Thoracic aorta (tissue), 2 donors: Measurements from ENCODE around the gene CRADD. TPM values are rescaled to one million over a fixed set of nuclear protein-coding genes. Genes with fewer than 3 reads are reported as not detected.

Experiments used
- ATAC-seq: fragments of 150-250 bp; one replicate; pipeline ENCODE4 v1.8.0; 2017; ENCODE audit warnings: low read depth; ENCODE audit not compliant: insufficient number of reproducible peaks, low FRiP score
- DNase-seq: peaks from one replicate; pipeline ENCODE4 v3.0.0-alpha.2; 2020; ENCODE audit warnings: low spot score
- H3K27ac ChIP-seq, 2 donors: fragments of 200-600 bp; sonication (generic); 1 replicate in 1 of 2; 2 replicates in 1 of 2; pipeline ENCODE4 v1.5.1; 2016; ENCODE audit warnings: mild to moderate bottlenecking in 2 of 2, moderate library complexity in 2 of 2
- H3K27me3 ChIP-seq: fragments of 200-600 bp; sonication (generic); replicated peaks from 2 replicates; pipeline ENCODE4 v1.6.0; 2016; ENCODE audit warnings: mild to moderate bottlenecking; ENCODE audit not compliant: insufficient read depth
- H3K36me3 ChIP-seq: fragments of 200-600 bp; sonication (generic); one replicate; pipeline ENCODE4 v1.5.1; 2016
- H3K4me1 ChIP-seq, 2 donors: fragments of 200-600 bp; sonication (generic); 1 replicate in 1 of 2; 2 replicates in 1 of 2; pipeline versions ENCODE4 v1.5.1 to v1.6.0; 2016; ENCODE audit warnings: low read depth in 2 of 2, mild to moderate bottlenecking in 1 of 2; ENCODE audit not compliant: control insufficient read depth in 1 of 2
- H3K4me3 ChIP-seq: fragments of 200-600 bp; sonication (generic); 2 replicates; pipeline ENCODE4 v1.5.1; 2016; ENCODE audit warnings: mild to moderate bottlenecking
- H3K9me3 ChIP-seq: fragments of 200-600 bp; sonication (generic); 2 replicates; pipeline ENCODE4 v1.5.1; 2016
- total RNA-seq, 2 donors: library from RNA; depleted of rRNA; stranded (reverse); fragments of >200 nt; gene quantifications; one replicate each; pipeline versions ENCODE4 v1.1.0 to v1.2.3, GENCODE V29; 2016
- TF ChIP-seq, protein P1 (sequence below): fragments of 200-600 bp; sonication (generic); IDR thresholded peaks from one replicate; pipeline ENCODE4 v1.5.1; 2019; ENCODE audit warnings: antibody characterized with exemption

Gene CRADD
- total RNA-seq, 2 donors from 2014 or later: 33.0 to 57.9 TPM

DNA sequence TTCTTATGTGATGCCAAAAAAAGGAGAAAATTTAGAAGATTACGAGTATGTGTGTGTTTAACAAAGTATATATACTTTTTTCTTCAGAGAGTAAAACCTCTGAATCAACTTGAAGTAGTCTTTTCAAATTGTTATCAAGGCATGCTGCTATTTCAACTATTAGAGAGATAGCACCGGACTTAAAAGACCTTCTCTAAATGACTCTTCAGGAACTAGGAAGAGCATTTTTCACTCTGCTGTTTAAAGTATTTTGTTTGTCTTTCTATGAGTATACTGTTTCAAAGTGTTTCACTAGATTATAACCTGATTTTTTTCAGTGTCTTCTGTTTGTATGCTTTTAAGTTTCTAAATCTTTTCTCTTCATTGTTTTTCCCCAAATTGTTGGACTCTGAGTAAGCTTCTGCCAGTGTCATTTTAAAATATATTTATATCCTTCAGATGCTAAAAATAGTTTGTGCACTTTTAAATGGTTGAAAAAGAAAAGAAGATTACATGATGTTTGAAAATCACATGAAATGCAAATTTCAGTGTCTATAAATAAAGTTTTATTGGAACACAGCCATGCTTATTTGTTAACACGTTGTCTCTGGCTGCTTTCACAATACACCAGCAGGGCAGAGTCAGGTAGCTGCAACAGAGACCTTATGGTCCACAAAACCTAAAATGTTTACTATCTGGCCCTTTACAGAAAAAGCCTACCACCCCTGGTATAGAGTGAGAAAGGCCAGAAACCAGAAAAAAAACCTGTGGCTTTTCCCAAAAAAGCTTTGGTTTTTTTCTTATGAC lies 21.3 kb downstream of the CRADD start:
- Histone ChIP-seq H3K4me3 (peak overlapping the region; percentile 36), H3K9me3 (no peaks in the 10 kb centered on the region), H3K36me3 (no peaks in the 10 kb centered on the region), H3K27me3 (no peaks in the 10 kb centered on the region), H3K27ac (peak overlapping the region; percentile 31 to 87), H3K4me1 (peaks cover 34 to 56% of the 10 kb centered on the region in 2 donors)
- TF ChIP-seq, protein P1, sequence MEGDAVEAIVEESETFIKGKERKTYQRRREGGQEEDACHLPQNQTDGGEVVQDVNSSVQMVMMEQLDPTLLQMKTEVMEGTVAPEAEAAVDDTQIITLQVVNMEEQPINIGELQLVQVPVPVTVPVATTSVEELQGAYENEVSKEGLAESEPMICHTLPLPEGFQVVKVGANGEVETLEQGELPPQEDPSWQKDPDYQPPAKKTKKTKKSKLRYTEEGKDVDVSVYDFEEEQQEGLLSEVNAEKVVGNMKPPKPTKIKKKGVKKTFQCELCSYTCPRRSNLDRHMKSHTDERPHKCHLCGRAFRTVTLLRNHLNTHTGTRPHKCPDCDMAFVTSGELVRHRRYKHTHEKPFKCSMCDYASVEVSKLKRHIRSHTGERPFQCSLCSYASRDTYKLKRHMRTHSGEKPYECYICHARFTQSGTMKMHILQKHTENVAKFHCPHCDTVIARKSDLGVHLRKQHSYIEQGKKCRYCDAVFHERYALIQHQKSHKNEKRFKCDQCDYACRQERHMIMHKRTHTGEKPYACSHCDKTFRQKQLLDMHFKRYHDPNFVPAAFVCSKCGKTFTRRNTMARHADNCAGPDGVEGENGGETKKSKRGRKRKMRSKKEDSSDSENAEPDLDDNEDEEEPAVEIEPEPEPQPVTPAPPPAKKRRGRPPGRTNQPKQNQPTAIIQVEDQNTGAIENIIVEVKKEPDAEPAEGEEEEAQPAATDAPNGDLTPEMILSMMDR: no peak
- no peak for ATAC-seq
- DNase-seq: no peak

DNA sequence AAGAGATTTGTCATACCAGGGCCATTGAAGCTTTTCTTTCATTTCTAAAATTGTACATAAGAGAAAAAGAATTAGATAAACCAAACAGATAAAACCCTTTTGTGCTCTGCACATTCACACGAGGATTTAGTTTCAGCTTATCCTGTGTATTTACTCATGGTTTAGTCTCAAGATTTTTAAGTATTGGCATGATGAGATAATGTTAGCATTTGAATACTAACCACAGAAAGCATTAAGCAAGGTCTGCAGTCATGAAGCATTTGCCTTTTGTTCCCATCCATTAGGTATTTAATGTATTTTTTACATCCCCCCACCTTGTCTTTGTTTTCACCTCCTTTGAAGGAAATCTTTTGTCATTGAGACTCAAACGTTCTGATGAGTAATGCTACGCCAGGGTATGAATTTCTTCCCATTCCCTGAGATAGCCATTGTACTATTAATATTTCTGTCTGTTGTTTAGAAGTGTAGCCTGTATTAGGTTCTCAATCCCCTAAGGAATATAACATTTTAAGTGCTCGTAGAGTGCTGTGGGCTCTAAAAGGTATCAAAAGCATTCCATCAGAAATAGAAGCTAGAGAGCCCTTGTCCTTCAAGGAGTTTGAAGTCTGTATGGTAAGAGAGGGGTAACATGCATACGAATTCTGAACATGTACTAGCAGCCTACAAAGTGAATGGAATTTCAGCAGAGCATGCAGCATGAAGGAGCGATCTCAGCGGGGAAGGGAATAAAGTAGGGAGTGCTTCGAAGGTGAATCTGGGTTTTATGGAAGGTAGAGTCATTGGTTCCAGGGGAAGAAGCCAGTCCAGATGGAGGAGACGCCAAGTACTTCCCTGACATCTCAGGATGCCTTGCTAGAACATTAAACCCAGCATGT lies 22.3 kb downstream of the CRADD start:
- Histone ChIP-seq H3K4me3 (peak overlapping the region; percentile 36), H3K9me3 (no peaks in the 10 kb centered on the region), H3K27ac (peak overlapping the region; percentile 31 to 87), H3K36me3 (no peaks in the 10 kb centered on the region), H3K4me1 (peaks cover 37 to 66% of the 10 kb centered on the region in 2 donors), H3K27me3 (no peaks in the 10 kb centered on the region)
- DNase-seq (no peak), ATAC-seq (no peak)
- TF ChIP-seq, protein P1: no peak

DNA sequence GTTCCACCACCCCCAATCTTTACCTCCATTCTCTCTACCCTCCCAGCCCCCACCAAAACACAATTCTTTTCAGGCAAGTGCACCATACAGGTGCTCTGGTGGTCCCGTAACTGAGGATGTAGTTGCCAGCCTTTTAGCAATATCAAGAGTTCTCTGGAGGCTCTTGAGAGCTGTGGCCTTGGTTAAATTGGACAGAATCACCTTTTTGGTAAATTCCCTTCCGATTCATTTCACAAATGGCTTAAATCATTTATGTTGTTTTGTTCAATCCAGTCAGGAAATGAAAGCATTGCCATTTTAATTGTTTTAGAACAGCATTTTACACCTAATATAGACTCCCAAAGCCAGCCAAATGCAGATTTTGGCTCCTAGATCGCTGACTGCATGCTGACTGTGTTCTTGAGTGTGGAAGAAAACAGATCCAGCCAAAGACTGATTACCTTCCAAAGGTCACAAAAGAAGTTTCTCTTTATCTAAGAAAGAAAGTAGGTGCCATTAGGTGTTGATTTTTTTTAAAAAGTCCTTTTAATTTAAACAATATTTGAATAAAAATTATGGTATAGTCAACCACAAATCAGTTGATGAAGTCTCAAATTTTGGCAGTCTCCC lies 25.6 kb downstream of the CRADD start:
- TF ChIP-seq, protein P1: no peak
- peaks cover 59 to 95% of the 10 kb centered on the region in 2 donors for H3K4me1 ChIP-seq
- no peaks in the 10 kb centered on the region for H3K9me3 ChIP-seq
- DNase-seq: no peak
- peak overlapping the region; percentile 69 to 87 for H3K27ac ChIP-seq
- no peaks in the 10 kb centered on the region for H3K36me3 ChIP-seq
- ATAC-seq: no peak
- H3K27me3 ChIP-seq: no peaks in the 10 kb centered on the region
- peak overlapping the region; percentile 36 for H3K4me3 ChIP-seq

DNA sequence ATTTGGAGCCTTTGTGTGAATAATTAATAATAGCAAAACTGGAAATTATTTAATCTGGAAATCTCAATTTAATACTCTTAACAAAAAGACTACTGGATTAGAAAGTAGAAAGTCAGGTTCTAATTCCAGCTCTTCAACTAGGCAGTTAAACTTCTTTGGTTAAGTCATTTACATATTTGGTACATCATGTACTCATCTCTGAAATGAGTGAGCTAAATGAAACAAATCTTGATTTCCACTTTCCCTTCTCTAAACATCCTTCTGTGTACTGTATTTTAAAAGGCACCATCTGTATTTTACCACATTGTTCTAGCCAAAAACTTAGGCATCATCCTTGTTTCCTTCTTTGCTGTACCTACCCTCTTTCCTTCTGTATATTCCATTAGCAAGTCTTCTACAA lies 26.9 kb downstream of the CRADD start:
- Histone ChIP-seq H3K27ac (peak overlapping the region; percentile 38 to 41), H3K9me3 (peaks cover under 1% of the 10 kb centered on the region), H3K36me3 (no peaks in the 10 kb centered on the region), H3K4me1 (peaks cover 46 to 82% of the 10 kb centered on the region in 2 donors), H3K4me3 (no peak overlapping the region), H3K27me3 (no peaks in the 10 kb centered on the region)
- ATAC-seq (no peak), DNase-seq (no peak)
- TF ChIP-seq, protein P1: no peak

DNA sequence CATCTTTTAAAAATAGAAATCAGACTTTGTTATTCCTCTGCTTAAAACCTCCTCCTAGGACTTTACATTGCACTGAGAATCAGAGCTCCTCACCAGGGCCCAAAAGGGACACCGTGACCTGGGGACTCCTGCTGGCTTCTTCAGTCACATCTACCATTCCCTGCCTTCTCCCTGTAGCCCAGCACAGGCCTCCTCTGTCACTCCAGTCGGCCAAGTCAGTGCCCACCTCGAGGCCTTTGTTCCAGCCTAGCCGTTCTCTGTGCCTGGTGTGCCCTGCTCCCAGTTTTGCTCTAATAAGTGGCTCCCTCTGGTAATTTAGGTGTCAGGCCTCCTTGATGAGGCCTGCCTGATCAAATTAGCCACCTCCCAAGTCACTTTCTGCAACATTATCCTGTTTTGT lies 27.4 kb downstream of the CRADD start:
- Histone ChIP-seq H3K36me3 (no peaks in the 10 kb centered on the region), H3K27me3 (no peaks in the 10 kb centered on the region), H3K27ac (peak overlapping the region; percentile 38 to 41), H3K4me1 (peaks cover 43 to 77% of the 10 kb centered on the region in 2 donors), H3K9me3 (peaks cover 5% of the 10 kb centered on the region), H3K4me3 (no peak overlapping the region)
- TF ChIP-seq, protein P1: no peak
- ATAC-seq (no peak), DNase-seq (no peak)
